ENCODE results near the gene HHAT.

DNA sequence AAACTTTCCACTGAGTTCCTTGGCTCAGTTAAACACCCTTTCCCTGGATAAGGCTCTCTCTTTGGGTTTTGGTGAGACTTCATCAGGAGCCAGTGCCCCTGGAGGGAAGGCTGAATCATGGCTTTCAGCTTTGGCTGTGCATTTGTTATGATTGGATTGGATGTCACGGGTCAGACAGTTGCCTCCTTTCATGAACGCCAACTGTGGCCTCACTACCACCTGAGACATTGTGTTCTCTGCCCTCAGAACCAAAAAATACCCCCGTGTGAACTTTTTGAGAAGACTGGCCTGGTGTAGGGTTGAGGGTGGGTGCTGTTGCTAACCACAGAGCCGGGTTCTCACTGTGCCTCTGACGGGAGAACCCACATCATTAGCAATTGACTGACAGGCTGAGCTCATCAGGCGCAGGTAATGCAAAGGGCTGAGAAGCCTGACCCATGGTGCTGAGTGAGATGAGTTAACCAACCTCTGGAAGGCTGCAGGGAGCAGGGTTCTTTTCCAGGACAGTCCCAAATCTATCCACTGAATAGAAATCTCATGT, 65.6 kb downstream of the HHAT start:
- TF ChIP-seq EZH2 (IDR thresholded peaks at IDR 0.05; ENCODE audit: low read length), result no peak
- TF ChIP-seq, protein P1, sequence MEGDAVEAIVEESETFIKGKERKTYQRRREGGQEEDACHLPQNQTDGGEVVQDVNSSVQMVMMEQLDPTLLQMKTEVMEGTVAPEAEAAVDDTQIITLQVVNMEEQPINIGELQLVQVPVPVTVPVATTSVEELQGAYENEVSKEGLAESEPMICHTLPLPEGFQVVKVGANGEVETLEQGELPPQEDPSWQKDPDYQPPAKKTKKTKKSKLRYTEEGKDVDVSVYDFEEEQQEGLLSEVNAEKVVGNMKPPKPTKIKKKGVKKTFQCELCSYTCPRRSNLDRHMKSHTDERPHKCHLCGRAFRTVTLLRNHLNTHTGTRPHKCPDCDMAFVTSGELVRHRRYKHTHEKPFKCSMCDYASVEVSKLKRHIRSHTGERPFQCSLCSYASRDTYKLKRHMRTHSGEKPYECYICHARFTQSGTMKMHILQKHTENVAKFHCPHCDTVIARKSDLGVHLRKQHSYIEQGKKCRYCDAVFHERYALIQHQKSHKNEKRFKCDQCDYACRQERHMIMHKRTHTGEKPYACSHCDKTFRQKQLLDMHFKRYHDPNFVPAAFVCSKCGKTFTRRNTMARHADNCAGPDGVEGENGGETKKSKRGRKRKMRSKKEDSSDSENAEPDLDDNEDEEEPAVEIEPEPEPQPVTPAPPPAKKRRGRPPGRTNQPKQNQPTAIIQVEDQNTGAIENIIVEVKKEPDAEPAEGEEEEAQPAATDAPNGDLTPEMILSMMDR (optimal IDR thresholded peaks at IDR 0.05 in 1 of 3, IDR thresholded peaks at IDR 0.05 in 1 of 3, conservative IDR thresholded peaks at IDR 0.05 in 1 of 3; ENCODE audit: extremely low read depth in 1 of 3, insufficient read depth in 2 of 3, low read length in 3 of 3), result no peak
